KMS-11 (cell line): Measurements from ENCODE around the gene GNS.

ENCODE experiments used
- H2AFZ ChIP-seq: fragments of 200-600 bp; sonication (generic); 2 replicates; pipeline ENCODE4 v1.6.1; 2016; ENCODE audit warnings: antibody characterized with exemption, mixed run types, low read depth
- H3K27ac ChIP-seq: fragments of 200-600 bp; sonication (generic); 2 replicates; pipeline ENCODE4 v1.6.1; 2016; ENCODE audit warnings: mild to moderate bottlenecking, mixed run types
- H3K27me3 ChIP-seq: fragments of 200-600 bp; sonication (generic); 2 replicates; pipeline ENCODE4 v1.6.1; 2017; ENCODE audit warnings: mild to moderate bottlenecking, low read depth, mixed run types, moderate library complexity; ENCODE audit not compliant: insufficient read depth
- H3K36me3 ChIP-seq: fragments of 200-600 bp; sonication (generic); 2 replicates; pipeline ENCODE4 v1.6.1; 2017; ENCODE audit warnings: mild to moderate bottlenecking, mixed run types; ENCODE audit not compliant: insufficient read depth
- H3K4me1 ChIP-seq: fragments of 200-600 bp; sonication (generic); 2 replicates; pipeline ENCODE4 v1.6.1; 2016; ENCODE audit warnings: mild to moderate bottlenecking, low read depth, mixed run types; ENCODE audit not compliant: poor library complexity, severe bottlenecking
- H3K4me2 ChIP-seq: fragments of 200-600 bp; sonication (generic); 2 replicates; pipeline ENCODE4 v1.7.0; 2016; ENCODE audit warnings: mild to moderate bottlenecking, mixed run types
- H3K4me3 ChIP-seq: fragments of 200-600 bp; sonication (generic); IDR thresholded peaks from 2 replicates; pipeline ENCODE4 v1.6.1; 2017; ENCODE audit warnings: low read depth, low read length, mixed read lengths; ENCODE audit not compliant: insufficient read depth
- H3K79me2 ChIP-seq: fragments of 200-600 bp; sonication (generic); 2 replicates; pipeline ENCODE4 v1.6.1; 2016; ENCODE audit warnings: low read depth, mixed run types; ENCODE audit not compliant: insufficient read depth
- H3K9ac ChIP-seq: fragments of 200-600 bp; sonication (generic); 2 replicates; pipeline ENCODE4 v1.6.1; 2016; ENCODE audit warnings: mild to moderate bottlenecking, mixed run types
- H4K20me1 ChIP-seq: fragments of 200-600 bp; sonication (generic); 2 replicates; pipeline ENCODE4 v1.6.1; 2016; ENCODE audit warnings: mild to moderate bottlenecking, mixed run types; ENCODE audit not compliant: insufficient read depth
- CTCF ChIP-seq: fragments of 200-600 bp; sonication (generic); conservative IDR thresholded peaks from 2 replicates; pipeline ENCODE4 v1.6.1; 2017; ENCODE audit warnings: low read depth, mild to moderate bottlenecking, antibody characterized with exemption, low read length, moderate library complexity, mixed read lengths

GNS gene

GRCh38 chr12:64752833-64753238 lies 6.4 kb downstream of the GNS start:
- Histone ChIP-seq H2AFZ (no peak overlapping the region), H3K4me1 (peaks cover 19% of the 10 kb centered on the region), H4K20me1 (no peaks in the 10 kb centered on the region), H3K4me2 (no peak overlapping the region), H3K27me3 (no peaks in the 10 kb centered on the region), H3K9ac (no peak overlapping the region), H3K4me3 (no peak overlapping the region), H3K79me2 (no peaks in the 10 kb centered on the region), H3K36me3 (no peaks in the 10 kb centered on the region), H3K27ac (no peak overlapping the region)
- no peak for TF ChIP-seq CTCF

GRCh38 chr12:64752032-64752431 lies 7.2 kb downstream of the GNS start:
- TF ChIP-seq CTCF: no peak
- no peak overlapping the region for H3K4me2 ChIP-seq

GRCh38 chr12:64749461-64750200 lies 9.6 kb downstream of the GNS start:
- no peak for TF ChIP-seq CTCF
- H3K9ac ChIP-seq: no peak overlapping the region
- no peaks in the 10 kb centered on the region for H4K20me1 ChIP-seq
- H3K4me2 ChIP-seq: no peak overlapping the region
- H3K4me3 ChIP-seq: no peak overlapping the region
- H2AFZ ChIP-seq: no peak overlapping the region
- H3K27ac ChIP-seq: no peak overlapping the region
- H3K36me3 ChIP-seq: no peaks in the 10 kb centered on the region
- no peaks in the 10 kb centered on the region for H3K79me2 ChIP-seq
- H3K4me1 ChIP-seq: no peaks in the 10 kb centered on the region
- no peaks in the 10 kb centered on the region for H3K27me3 ChIP-seq

More at GRCh38 chr12:64752032-64752431, 7.2 kb downstream of the GNS start:
- Histone ChIP-seq H3K27ac (no peak overlapping the region), H3K9ac (no peak overlapping the region), H4K20me1 (no peaks in the 10 kb centered on the region), H3K27me3 (no peaks in the 10 kb centered on the region), H2AFZ (no peak overlapping the region), H3K4me3 (no peak overlapping the region), H3K36me3 (no peaks in the 10 kb centered on the region), H3K4me1 (peaks cover 17% of the 10 kb centered on the region), H3K79me2 (no peaks in the 10 kb centered on the region)

DNA sequence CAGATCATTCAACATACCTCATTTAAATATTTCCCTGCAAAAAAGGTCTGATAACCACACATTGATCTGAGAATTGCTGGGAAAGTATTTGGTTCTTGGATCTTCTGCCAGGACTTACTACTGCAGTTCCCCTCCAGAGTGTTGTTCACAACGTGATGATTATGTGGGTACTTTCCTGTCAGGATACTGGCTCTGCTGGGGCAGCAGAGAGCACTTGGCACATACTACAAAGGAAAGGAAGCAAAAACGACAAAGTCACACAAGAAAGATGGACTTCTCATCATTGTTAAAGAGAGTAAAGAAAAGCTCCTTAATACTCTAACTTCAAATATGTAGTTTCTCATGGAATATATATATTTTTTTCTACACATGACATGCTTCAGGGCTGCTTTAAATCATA lies 11.5 kb downstream of the GNS start:
- Histone ChIP-seq H3K79me2 (no peaks in the 10 kb centered on the region), H3K4me3 (no peak overlapping the region), H3K36me3 (no peaks in the 10 kb centered on the region), H3K4me2 (no peak overlapping the region), H3K27me3 (no peaks in the 10 kb centered on the region), H2AFZ (no peak overlapping the region), H3K27ac (no peak overlapping the region), H4K20me1 (no peaks in the 10 kb centered on the region), H3K9ac (no peak overlapping the region), H3K4me1 (no peaks in the 10 kb centered on the region)
- no peak for TF ChIP-seq CTCF
